K562 (cell line): ENCODE measurements around the gene KPTN. TPM values are rescaled to one million over a fixed set of nuclear protein-coding genes. Genes with fewer than 3 reads are reported as not detected.
A peak's percentile ranks its signal among the peaks of the same experiment; 100 is the strongest.

Experiments used
- ATAC-seq: fragments of 200-7000 bp; cut with Tn5 transposase; 3 replicates; pipeline ENCODE4 v1.9.1; 2020; ENCODE audit warnings: moderate library complexity
- BruUV-seq: library from RNA; stranded (reverse); fragments of 400-500 nt; replicated peaks from 2 replicates; lab custom pipeline; 2021; lab: Mats Ljungman, UMichigan
- CTCF ChIA-PET: fragments of 300-600 bp; formaldehyde crosslinking; extraction: SDS; loops from one replicate; lab custom pipeline; 2021; ENCODE audit warnings: low intra/inter-chr PET ratio; lab: Yijun Ruan, JAX
- POLR2A ChIA-PET: fragments of 300-600, 350-650 bp; sonication (Branson Sonifier 250); formaldehyde crosslinking; extraction: SDS; loops from one replicate; lab custom pipeline; 2021; ENCODE audit warnings: antibody characterized with exemption, inconsistent platforms; lab: Yijun Ruan, JAX
- DNase-seq, 4 experiments: peaks; one replicate each; pipeline versions ENCODE4 v3.0.0 to v3.0.0-alpha.2; 2011 to 2018; ENCODE audit warnings: low spot score in 3 of 4, mixed read lengths in 3 of 4; ENCODE audit errors: extremely low read depth in 1 of 4
- FAIRE-seq: peaks from 2 replicates; lab custom pipeline; 2011; peaks lifted over from hg19 to GRCh38; lab: Jason Lieb, UNC
- H2AFZ ChIP-seq: 2 replicates; pipeline ENCODE4 v1.6.0; 2011; ENCODE audit warnings: low read depth, low read length, control low read depth, inconsistent platforms
- H3K27ac ChIP-seq: fragments of 200-600 bp; 3 replicates; pipeline ENCODE4 v1.8.0; 2011; ENCODE audit warnings: low read depth, mild to moderate bottlenecking, control low read depth, inconsistent platforms, low read length, moderate library complexity, mixed read lengths; ENCODE audit errors: extremely low read depth
- H3K27me3 ChIP-seq, 2 experiments: fragments of 300-600 bp in 1 of 2; 2 replicates in 1 of 2; 3 replicates in 1 of 2; pipeline versions ENCODE4 v1.6.0 to v1.8.0; 2011; ENCODE audit warnings: inconsistent platforms in 2 of 2, low read length in 2 of 2, mild to moderate bottlenecking in 1 of 2, mixed read lengths in 1 of 2, moderate library complexity in 1 of 2; ENCODE audit not compliant: control insufficient read depth in 2 of 2, insufficient read depth in 2 of 2
- H3K36me3 ChIP-seq: fragments of 300-600 bp; 3 replicates; pipeline ENCODE4 v1.8.0; 2011; ENCODE audit warnings: mild to moderate bottlenecking, low read length, inconsistent platforms; ENCODE audit not compliant: control insufficient read depth, insufficient read depth
- H3K4me1 ChIP-seq, 2 experiments: fragments of 200-600 bp in 1 of 2; replicated peaks in 1 of 2; 2 replicates in 1 of 2; 3 replicates in 1 of 2; pipeline versions ENCODE4 v1.5.1 to v1.8.0; 2011; ENCODE audit warnings: inconsistent platforms in 2 of 2, low read length in 2 of 2, mild to moderate bottlenecking in 1 of 2, mixed read lengths in 1 of 2, moderate library complexity in 1 of 2; ENCODE audit not compliant: control insufficient read depth in 2 of 2, insufficient read depth in 2 of 2
- H3K4me2 ChIP-seq: 2 replicates; pipeline ENCODE4 v1.6.1; 2011; ENCODE audit warnings: low read length, control low read depth, inconsistent platforms, mixed read lengths; ENCODE audit not compliant: insufficient read depth
- H3K4me3 ChIP-seq: fragments of 200-600 bp; sonication (generic), shearing (Covaris generic); 2 replicates; pipeline ENCODE4 v1.5.1; 2016; ENCODE audit warnings: control low read depth, inconsistent platforms
- H3K79me2 ChIP-seq: fragments of 200-600 bp; 3 replicates; pipeline ENCODE4 v1.8.0; 2011; ENCODE audit warnings: low read length, inconsistent platforms; ENCODE audit not compliant: control insufficient read depth, insufficient read depth
- H3K9ac ChIP-seq, 2 experiments: 2 replicates each; pipeline versions ENCODE4 v1.6.0 to v1.6.1; 2011; ENCODE audit warnings: low read depth in 2 of 2, low read length in 2 of 2, control low read depth in 1 of 2, inconsistent platforms in 1 of 2, mild to moderate bottlenecking in 1 of 2, mixed read lengths in 1 of 2; ENCODE audit not compliant: insufficient read depth in 1 of 2
- H3K9me1 ChIP-seq: one replicate; pipeline ENCODE4 v1.6.0; 2011; ENCODE audit warnings: inconsistent platforms, mild to moderate bottlenecking, low read length, moderate library complexity; ENCODE audit not compliant: control insufficient read depth, insufficient read depth
- H3K9me3 ChIP-seq: replicated peaks from 2 replicates; pipeline ENCODE4 v1.5.1; 2011; ENCODE audit warnings: low read depth, low read length, inconsistent platforms; ENCODE audit not compliant: control insufficient read depth, insufficient read depth
- H4K20me1 ChIP-seq: replicated peaks from 2 replicates; pipeline ENCODE4 v1.6.1; 2011; ENCODE audit warnings: low read length, inconsistent platforms, mixed read lengths; ENCODE audit not compliant: control insufficient read depth, insufficient read depth
- ATF2 ChIP-seq: sonication (generic); formaldehyde crosslinking; IDR thresholded peaks from 2 replicates; pipeline ENCODE4 v1.8.1; 2022; ENCODE audit warnings: missing genetic modification reagents
- BDP1 ChIP-seq: IDR thresholded peaks from 3 replicates; pipeline ENCODE4 v1.6.1; 2011; ENCODE audit not compliant: insufficient read length, insufficient read depth
- GTF3C2 ChIP-seq: IDR thresholded peaks from 3 replicates; pipeline ENCODE4 v1.6.1; 2011; ENCODE audit warnings: borderline replicate concordance, mild to moderate bottlenecking, moderate library complexity; ENCODE audit not compliant: insufficient read length; ENCODE audit errors: extremely low read depth
- NR0B1 ChIP-seq: fragments of 450-650 bp; IDR thresholded peaks from one replicate; pipeline ENCODE4 v1.6.1; 2018; ENCODE audit warnings: mild to moderate bottlenecking, moderate library complexity; ENCODE audit not compliant: partially characterized antibody
- RUNX1 ChIP-seq: sonication (generic); IDR thresholded peaks from 2 replicates; pipeline ENCODE4 v1.6.1; 2016; ENCODE audit warnings: antibody characterized with exemption, low read depth
- ZBTB33 ChIP-seq: sonication (generic); formaldehyde crosslinking; IDR thresholded peaks from 2 replicates; pipeline ENCODE4 v1.8.1; 2023; ENCODE audit warnings: mild to moderate bottlenecking, missing genetic modification reagents
- ZFP30 ChIP-seq: fragments of 250-450 bp; sonication (Bioruptor Pico); IDR thresholded peaks from 2 replicates; pipeline ENCODE4 v1.8.0; 2022; ENCODE audit warnings: moderate library complexity, mild to moderate bottlenecking, inconsistent platforms, borderline replicate concordance
- ZNF311 ChIP-seq: fragments of 250-450 bp; sonication (Bioruptor Pico); IDR thresholded peaks from 2 replicates; pipeline ENCODE4 v1.4.0; 2020; ENCODE audit warnings: mild to moderate bottlenecking, moderate library complexity
- ZNF589 ChIP-seq: fragments of 200-800 bp; sonication (Bioruptor generic); IDR thresholded peaks from 2 replicates; pipeline ENCODE4 v1.6.1; 2016; ENCODE audit warnings: low read depth, missing genetic modification characterization, missing compliant biosample characterization
- ZNF785 ChIP-seq: fragments of 250-450 bp; sonication (Bioruptor Pico); IDR thresholded peaks from 2 replicates; pipeline ENCODE4 v1.4.0; 2020; ENCODE audit warnings: mild to moderate bottlenecking
- ZNF830 ChIP-seq: fragments of 250-450 bp; sonication (Bioruptor Pico); IDR thresholded peaks from 2 replicates; pipeline ENCODE4 v1.5.0; 2021; ENCODE audit warnings: mild to moderate bottlenecking
- whole genome bisulfite sequencing: fragments of 100-300 bp; shearing (Covaris generic); methylation state at CpG from one replicate; pipeline ENCODE4 v1.1.6; 2016; ENCODE audit warnings: low coverage, mixed read lengths; ENCODE audit not compliant: insufficient coverage; ENCODE audit errors: missing lambda C conversion rate; 5-methylcytosine and 5-hydroxymethylcytosine counted together
- in situ Hi-C: fragments of 300-500 bp; cut with MboI; formaldehyde crosslinking; loops from 4 replicates; pipeline ENCODE4 v1.15.0; 2018; ENCODE audit warnings: inconsistent platforms, mixed read lengths
- intact Hi-C: fragments of 100-400 bp; cut with micrococcal nuclease; formaldehyde crosslinking; loops from 2 replicates; pipeline ENCODE4 v1.14.2; 2022
- polyA plus RNA-seq, 8 experiments: library from polyadenylated mRNA; depleted of rRNA in 4 of 8; stranded (reverse) in 5 of 8; unstranded in 3 of 8; fragments of >200 nt; fragmentation: Nextera tagmentation in 2 of 8; fragmentation: Illumina TruSeq in 1 of 8; extraction: Ambion mirVana in 2 of 8; extraction: Trizol in 1 of 8; gene quantifications; 2 replicates each; pipeline versions ENCODE4 v1.2.1 to v1.2.3, GENCODE V29; 2011 to 2014; ENCODE audit warnings: inconsistent platforms in 1 of 8, missing spikeins in 1 of 8
- total RNA-seq, 7 experiments: library from RNA; depleted of rRNA in 6 of 7; stranded (reverse); fragments of >200 nt in 6 of 7; fragmentation: Illumina TruSeq in 2 of 7; extraction: Trizol in 2 of 7; gene quantifications; 2 replicates each; pipeline versions ENCODE4 v1.2.1 to v1.2.3, GENCODE V29; 2011 to 2021; ENCODE audit warnings: low replicate concordance in 1 of 7

Gene KPTN
- total and polyA plus RNA-seq, 9 of the 15 experiments (the other 6 are each of a cell fraction or from before 2014, with no cell fraction given): 0.56 to 18.2 (median 8.5) TPM

- FAIRE-seq (peak; percentile 49), ATAC-seq (peak; percentile 93), DNase-seq (peak; percentile 91 to 99 (median 98))
- in situ Hi-C loops (no loop called here), intact Hi-C loops (no loop called here)
- ChIA-PET CTCF (no interaction called here), POLR2A (interaction anchor here (1.3 to 1.5 kb wide), 2 partner anchors 12 to 25 kb away, joined by 4 read pairs; partner anchors contain the start of gene KPTN)
- WGBS: 12% methylated on average over 10 of the region's 29 CpGs
- Histone ChIP-seq H2AFZ (no peak within 1 kb of the TSS), H3K36me3 (no peaks in the 10 kb centered on the region), H3K79me2 (no peaks in the 10 kb centered on the region), H3K4me2 (peak within 1 kb of the TSS; percentile 52; the same call in 1 of the 2 replicates), H4K20me1 (peaks cover 11% of the 10 kb centered on the region; the same call in 1 of the 2 replicates), H3K27ac (no peak within 1 kb of the TSS), H3K9ac (peak within 1 kb of the TSS in 1 of 2 experiments; percentile 43; a peak in 1 of 4 replicates), H3K9me1 (no peaks in the 10 kb centered on the region), H3K4me1 (peaks cover 6 to 49% of the 10 kb centered on the region in 2 experiments), H3K9me3 (no peaks in the 10 kb centered on the region), H3K27me3 (peaks cover 9 to 30% of the 10 kb centered on the region in 2 experiments; a peak in 3 of 5 replicates), H3K4me3 (no peak within 1 kb of the TSS)
- no TSS peak for BruUV-seq
- TF ChIP-seq ZFP30: no peak
- peak; percentile 58 for TF ChIP-seq ZBTB33 (CRISPR knock-in tag)
- TF ChIP-seq ATF2 (CRISPR knock-in tag): no peak
- TF ChIP-seq ZNF830 (CRISPR knock-in tag): no peak
- TF ChIP-seq BDP1: no peak
- TF ChIP-seq NR0B1: no peak
- TF ChIP-seq RUNX1: no peak
- no peak for TF ChIP-seq ZNF311
- no peak for TF ChIP-seq GTF3C2
- TF ChIP-seq ZNF589: no peak
- TF ChIP-seq ZNF785 (CRISPR knock-in tag): no peak
These were observed 12.1 kb downstream of the KPTN start, which contains the start of gene SLC8A2 for GRCh38 chr19:47471733-47472457. Gene SLC8A2 (minus strand): TSS chr19:47471893. CDS start chr19:47466403, 5,490 bp downstream.
